ENCODE data around the gene CLIP2. TPM values are rescaled to one million over a fixed set of nuclear protein-coding genes. Genes with fewer than 3 reads are reported as not detected.

The CLIP2 gene
- total RNA-seq, 2 donors from 2014 or later = 16.1 to 26.6 TPM

GRCh38 chr7:74393722-74394121 lies 104.5 kb downstream of the CLIP2 start:
- peak; percentile 47 for DNase-seq (ENCODE audit: low spot score)
- intact Hi-C loops (cut with DNase I) = loop anchor here in 1 of 2 donors (10.0 kb wide), 2 partner anchors 329 to 529 kb away; partner anchors contain the start of gene TMEM270

DNA sequence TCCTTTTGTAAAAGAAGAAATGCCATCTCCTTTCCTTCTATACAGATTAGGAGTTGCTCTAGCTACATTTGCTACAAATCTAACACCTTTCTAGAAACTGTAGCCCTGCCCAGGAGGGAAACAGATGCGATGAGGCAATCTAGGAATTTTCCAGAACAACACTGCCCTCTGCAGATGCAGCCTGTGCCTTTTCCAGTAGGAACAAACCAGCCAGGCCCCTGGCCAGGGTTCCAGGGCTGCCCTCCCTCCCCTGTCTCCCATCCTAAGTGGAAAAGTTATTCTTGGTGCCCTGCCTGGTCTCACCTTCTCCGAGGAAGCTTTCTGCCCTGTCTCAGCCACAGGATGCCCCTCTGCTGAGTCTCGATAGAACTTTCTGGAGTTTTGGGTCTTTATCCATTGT lies 105.4 kb downstream of the CLIP2 start:
- DNase-seq (ENCODE audit: low spot score) = peak; percentile 73
- intact Hi-C loops (cut with DNase I) = loop anchor here in 1 of 2 donors (10.0 kb wide), 2 partner anchors 330 to 530 kb away; partner anchors contain the start of gene TMEM270

DNA sequence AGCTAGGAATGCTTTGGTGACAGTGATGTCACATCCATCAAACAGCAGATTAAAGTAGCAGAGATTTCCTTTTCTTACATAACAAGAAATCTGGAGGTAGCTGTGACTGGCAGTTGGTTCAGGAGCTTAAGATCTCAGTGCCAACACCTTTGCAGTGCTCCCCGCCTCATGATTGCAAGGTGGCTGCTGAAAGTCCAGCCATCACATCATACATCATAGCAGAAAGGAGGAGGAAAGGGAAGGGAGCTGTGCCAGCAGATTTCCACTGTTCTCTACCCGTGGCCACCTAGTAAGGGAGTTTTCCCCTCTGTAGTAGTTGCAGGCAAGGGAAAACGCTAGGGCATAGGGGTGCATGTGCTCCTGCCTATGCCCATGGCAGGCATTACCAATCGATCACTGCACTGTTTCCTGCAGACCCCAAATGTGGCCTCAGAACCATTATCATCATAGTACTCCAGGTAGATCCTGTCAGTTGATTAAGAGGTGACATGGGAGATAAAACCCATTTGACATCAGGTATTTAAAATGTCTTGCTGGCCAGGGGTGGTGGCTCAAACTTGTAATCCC lies 106.6 kb downstream of the CLIP2 start:
- intact Hi-C loops (cut with DNase I) = loop anchor here in 1 of 2 donors (10.0 kb wide), 2 partner anchors 331 to 531 kb away; partner anchors contain the start of gene TMEM270
- DNase-seq (ENCODE audit: low spot score) = peak; percentile 20

- peak; percentile 78 for DNase-seq (ENCODE audit: low spot score)
- intact Hi-C loops (cut with DNase I) = loop anchor here in 1 of 2 donors (10.0 kb wide), 2 partner anchors 332 to 532 kb away; partner anchors contain the start of gene TMEM270
Measured at GRCh38 chr7:74396993-74397392, 107.8 kb downstream of the CLIP2 start.

DNA sequence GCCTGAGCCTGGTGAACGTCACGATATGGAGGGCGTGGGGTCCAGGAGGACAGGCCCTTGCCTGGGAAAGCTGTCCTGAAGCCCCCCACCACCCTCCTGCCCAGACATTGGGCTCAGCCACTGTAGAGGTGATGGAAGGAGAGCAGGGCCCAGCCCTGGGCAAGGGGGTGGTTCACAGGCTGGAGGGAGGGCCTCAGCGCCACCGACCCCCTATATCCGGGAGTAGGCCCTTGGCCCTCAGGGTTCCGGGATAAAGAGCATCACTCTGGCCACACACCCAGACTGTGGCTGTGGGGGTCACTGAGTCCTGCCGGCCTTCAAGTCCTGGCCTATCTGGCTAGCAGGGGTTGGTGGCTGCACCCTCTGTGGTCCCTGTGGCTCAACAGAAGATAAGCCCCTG lies 109.2 kb downstream of the CLIP2 start:
- intact Hi-C loops (cut with DNase I) = loop anchor here (2.0 to 10.0 kb wide), 3 partner anchors 194 to 534 kb away; partner anchors contain the start of gene TMEM270 (in 1 of the 2)
- peak; percentile 76 for DNase-seq (ENCODE audit: low spot score)

- intact Hi-C loops (cut with DNase I) = loop anchor here (2.0 to 10.0 kb wide), 3 partner anchors 194 to 534 kb away; partner anchors contain the start of gene TMEM270 (in 1 of the 2)
- peak; percentile 64 for DNase-seq (ENCODE audit: low spot score)
Measured at GRCh38 chr7:74399006-74399405, 109.8 kb downstream of the CLIP2 start.

DNA sequence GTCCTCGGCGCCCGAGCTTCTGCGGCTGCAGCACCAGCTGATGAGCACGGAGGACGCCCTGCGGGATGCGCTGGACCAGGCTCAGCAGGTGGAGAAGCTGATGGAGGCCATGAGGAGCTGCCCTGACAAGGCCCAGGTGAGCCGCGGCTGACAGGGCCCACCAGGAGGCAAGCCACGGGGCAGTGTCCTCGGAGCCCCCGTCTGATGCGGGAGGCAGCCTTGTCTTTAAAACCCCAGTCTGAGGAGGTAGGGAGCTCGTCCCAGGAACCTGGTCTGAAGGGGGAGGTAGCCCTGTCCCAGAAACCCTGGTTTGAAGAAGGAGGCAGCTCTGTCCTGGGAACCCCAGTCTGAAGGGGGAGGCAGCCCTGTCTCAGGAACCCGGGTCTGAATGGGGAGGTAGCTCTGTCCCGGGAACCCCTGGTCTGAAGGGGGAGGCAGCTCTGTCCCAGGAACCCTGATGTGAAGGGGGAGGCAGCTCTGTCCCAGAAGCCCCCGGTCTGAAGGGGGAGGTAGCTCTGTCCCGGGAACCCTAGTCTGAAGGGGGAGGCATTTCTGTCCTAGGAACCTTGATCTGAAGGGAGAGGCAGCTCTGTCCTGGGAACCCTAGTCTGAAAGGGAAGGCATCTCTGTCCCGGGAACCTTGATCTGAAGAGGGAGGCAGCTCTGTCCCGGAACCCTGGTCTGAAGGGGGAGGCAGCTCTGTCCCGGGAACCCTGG lies 111.4 kb downstream of the CLIP2 start:
- intact Hi-C loops (cut with DNase I) = loop anchor here (2.0 to 5.0 kb wide), 2 partner anchors 194 to 533 kb away; no protein-coding TSS in a partner anchor
- peak; percentile 74 for DNase-seq (ENCODE audit: low spot score)

GRCh38 chr7:74401137-74401859 lies 112.1 kb downstream of the CLIP2 start:
- peak; percentile 84 for DNase-seq (ENCODE audit: low spot score)
- intact Hi-C loops (cut with DNase I) = loop anchor here (2.0 to 5.0 kb wide), 2 partner anchors 194 to 534 kb away; no protein-coding TSS in a partner anchor

GRCh38 chr7:74402668-74403067 lies 113.5 kb downstream of the CLIP2 start:
- DNase-seq (ENCODE audit: low spot score) = peak; percentile 13
- intact Hi-C loops (cut with DNase I) = loop anchor here in 1 of 2 donors (5.0 kb wide), 1 partner anchor 535 kb away; no protein-coding TSS in a partner anchor

- intact Hi-C loops (cut with DNase I) = loop anchor here in 1 of 2 donors (5.0 kb wide), 1 partner anchor 536 kb away; no protein-coding TSS in a partner anchor
- peak; percentile 81 for DNase-seq (ENCODE audit: low spot score)
Measured at GRCh38 chr7:74403521-74404387, 114.5 kb downstream of the CLIP2 start.

DNA sequence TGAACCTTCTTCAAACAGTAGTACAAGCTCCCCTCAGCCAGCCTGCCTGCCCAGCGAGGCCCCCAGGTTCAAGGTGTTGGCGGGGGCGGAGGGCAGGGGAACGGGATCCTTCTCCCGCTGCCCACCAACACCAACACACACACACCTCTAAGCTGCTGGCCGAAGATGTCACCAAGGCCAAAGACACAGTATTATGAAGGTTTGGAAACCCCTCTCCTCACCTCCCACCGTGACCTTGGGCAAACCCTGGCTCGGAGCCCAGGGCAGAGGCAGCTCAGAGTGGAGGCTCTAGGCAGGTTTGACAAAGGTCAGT lies 115.1 kb downstream of the CLIP2 start:
- peak; percentile 62 for DNase-seq (ENCODE audit: low spot score)
- intact Hi-C loops (cut with DNase I) = loop anchor here in 1 of 2 donors (5.0 kb wide), 1 partner anchor 537 kb away; no protein-coding TSS in a partner anchor

DNA sequence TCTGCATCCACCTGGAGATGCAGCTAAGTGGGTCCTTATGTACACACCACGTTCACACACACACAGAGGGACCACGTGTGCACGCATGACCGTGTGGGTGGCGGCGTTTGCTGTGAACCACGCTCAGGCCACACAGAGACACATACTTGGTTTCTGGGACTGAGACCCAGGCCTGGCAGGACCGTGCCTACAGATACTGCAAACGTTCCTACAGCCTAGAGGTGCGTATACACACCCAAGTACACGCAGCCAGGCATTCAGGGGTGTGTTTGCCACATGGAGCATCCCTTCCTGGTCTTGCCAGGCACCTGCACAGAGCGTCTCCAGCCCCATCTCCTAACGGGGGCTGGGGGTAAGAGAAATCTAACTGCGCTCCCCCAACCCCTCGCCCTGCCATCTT lies 115.5 kb downstream of the CLIP2 start:
- DNase-seq (ENCODE audit: low spot score) = peak; percentile 58
- intact Hi-C loops (cut with DNase I) = loop anchor here in 1 of 2 donors (5.0 kb wide), 1 partner anchor 537 kb away; no protein-coding TSS in a partner anchor

- no peak for DNase-seq (ENCODE audit: low spot score)
- intact Hi-C loops (cut with DNase I) = no loop called here
Measured at GRCh38 chr7:74405191-74405898, 116.1 kb downstream of the CLIP2 start.

DNA sequence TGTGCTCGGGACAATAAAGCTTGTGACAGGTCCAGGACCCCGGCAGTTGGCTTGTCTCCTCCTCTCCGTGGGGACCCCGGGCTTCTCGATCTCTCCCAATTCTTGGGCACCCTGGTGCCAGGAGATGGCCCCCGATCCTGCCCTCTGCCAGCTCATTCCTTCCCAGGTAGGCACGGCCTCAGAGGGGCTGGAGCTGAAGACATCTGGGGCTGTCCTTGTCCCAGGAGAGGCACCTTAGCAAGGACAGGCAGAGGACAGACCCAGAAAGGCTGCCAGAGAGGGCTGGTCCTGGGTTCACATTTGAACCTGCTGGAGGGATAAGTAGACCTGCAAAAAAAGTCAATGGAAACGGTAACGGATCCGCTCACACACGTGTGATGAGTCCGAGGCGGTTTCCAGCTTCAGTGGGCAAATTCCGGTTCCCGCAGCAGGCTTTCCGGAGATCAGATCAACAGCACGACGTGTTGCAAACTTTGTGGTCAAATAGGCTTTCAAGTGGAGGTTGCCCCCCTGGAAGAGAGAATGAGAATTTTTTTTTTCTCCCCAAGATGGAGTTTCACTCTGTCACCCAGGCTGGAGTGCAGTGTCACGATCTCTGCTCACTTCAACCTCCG lies 116.8 kb downstream of the CLIP2 start:
- DNase-seq (ENCODE audit: low spot score) = peak; percentile 68
- intact Hi-C loops (cut with DNase I) = no loop called here

GRCh38 chr7:74407958-74408357 lies 118.8 kb downstream of the CLIP2 start:
- DNase-seq (ENCODE audit: low spot score) = peak; percentile 24
- intact Hi-C loops (cut with DNase I) = no loop called here

DNA sequence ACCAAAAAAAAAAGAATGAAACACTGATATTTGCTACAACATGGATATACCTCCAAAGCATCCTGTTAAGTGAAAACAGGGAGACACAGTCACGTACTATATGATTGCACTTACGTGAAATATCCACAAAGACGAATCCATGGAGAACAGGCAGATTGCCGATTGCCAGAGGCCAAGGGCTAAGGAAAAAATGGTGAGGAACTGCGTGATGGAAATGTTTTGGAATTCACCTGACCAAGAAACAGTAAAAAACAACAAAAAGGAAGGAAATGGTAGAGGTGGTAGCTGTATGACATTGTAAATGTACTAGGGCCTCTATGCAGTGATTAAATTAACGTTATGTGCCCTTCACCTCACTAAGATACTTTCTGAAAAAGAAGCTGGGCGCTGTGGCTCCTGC lies 120.4 kb downstream of the CLIP2 start:
- intact Hi-C loops (cut with DNase I) = no loop called here
- DNase-seq (ENCODE audit: low spot score) = no peak

DNA sequence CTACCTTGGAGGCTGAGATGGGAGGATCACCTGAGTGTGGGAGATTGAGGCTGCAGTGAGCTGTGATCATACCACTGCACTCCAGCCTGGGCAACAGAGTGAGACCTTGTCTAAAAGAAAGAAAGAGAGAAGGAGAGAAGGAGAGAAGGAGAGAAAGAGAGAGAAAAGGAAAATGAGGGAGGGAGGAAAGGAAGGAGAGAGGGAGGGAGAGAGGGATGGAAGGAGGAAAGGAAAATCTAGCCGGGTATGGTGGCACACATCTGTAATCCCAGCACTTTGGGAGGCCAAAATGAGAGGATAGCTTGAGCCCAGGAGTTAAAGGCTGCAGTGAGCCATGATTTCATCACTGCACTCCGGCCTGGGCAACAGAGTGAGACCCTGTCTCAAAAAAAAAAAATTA lies 121.6 kb downstream of the CLIP2 start:
- no peak for DNase-seq (ENCODE audit: low spot score)
- intact Hi-C loops (cut with DNase I) = loop anchor here in 1 of 2 donors (10.0 kb wide), 1 partner anchor 304 kb away; no protein-coding TSS in a partner anchor
